ENCODE measurements around the gene MTHFD2L.

- TF ChIP-seq POLR2AphosphoS5 (IDR thresholded peaks at IDR 0.05; ENCODE audit: borderline replicate concordance, low read depth, low read length) (no peak), FOXP2 (optimal IDR thresholded peaks at IDR 0.05; ENCODE audit: control extremely low read depth, extremely low read length, insufficient read depth) (no peak)
These were observed 17.0 kb downstream of the MTHFD2L start for GRCh38 chr4:74174941-74175340.
